HG02678 (cell line): ENCODE measurements around the gene OSBPL9.

Experiments
- ATAC-seq: cut with Tn5 transposase; IDR thresholded peaks from one replicate; pipeline ENCODE4 v1.9.1; 2021; ENCODE audit warnings: mild to moderate bottlenecking, moderate library complexity; ENCODE audit not compliant: unreplicated experiment

The OSBPL9 gene

GRCh38 chr1:51616903-51617708 lies at the start of gene OSBPL9:
OSBPL9 (plus strand) TSS chr1:51617092; CDS start chr1:51617111, 19 bp downstream.
- ATAC-seq, result peak; percentile 91

GRCh38 chr1:51567653-51568052 lies 49.2 kb upstream of the OSBPL9 start:
- ATAC-seq, result no peak

GRCh38 chr1:51568231-51568935 lies 48.5 kb upstream of the OSBPL9 start:
- no peak for ATAC-seq

GRCh38 chr1:51569284-51570062 lies 47.4 kb upstream of the OSBPL9 start:
- peak; percentile 84 for ATAC-seq

- ATAC-seq, result no peak
Observed at GRCh38 chr1:51570063-51570710, 46.7 kb upstream of the OSBPL9 start.

- no peak for ATAC-seq
Observed at GRCh38 chr1:51572365-51572764, 44.5 kb upstream of the OSBPL9 start.

GRCh38 chr1:51574796-51575195 lies 42.1 kb upstream of the OSBPL9 start:
- ATAC-seq, result no peak

- no peak for ATAC-seq
Observed at GRCh38 chr1:51575406-51576084, 41.3 kb upstream of the OSBPL9 start.

GRCh38 chr1:51576085-51576444 lies 40.8 kb upstream of the OSBPL9 start:
- no peak for ATAC-seq

- no peak for ATAC-seq
Observed at GRCh38 chr1:51576923-51577322, 40.0 kb upstream of the OSBPL9 start.

GRCh38 chr1:51578383-51579109 lies 38.3 kb upstream of the OSBPL9 start:
- peak; percentile 80 for ATAC-seq

GRCh38 chr1:51581238-51581637 lies 35.7 kb upstream of the OSBPL9 start:
- ATAC-seq, result no peak

- no peak for ATAC-seq
Observed at GRCh38 chr1:51583532-51583931, 33.4 kb upstream of the OSBPL9 start.

- no peak for ATAC-seq
Observed at GRCh38 chr1:51584021-51584420, 32.9 kb upstream of the OSBPL9 start.

GRCh38 chr1:51592711-51593110 lies 24.2 kb upstream of the OSBPL9 start:
- no peak for ATAC-seq

GRCh38 chr1:51594716-51595115 lies 22.2 kb upstream of the OSBPL9 start:
- ATAC-seq, result no peak

- no peak for ATAC-seq
Observed at GRCh38 chr1:51600529-51600928, 16.4 kb upstream of the OSBPL9 start.

GRCh38 chr1:51600965-51601364 lies 15.9 kb upstream of the OSBPL9 start:
- no peak for ATAC-seq

- ATAC-seq, result no peak
Observed at GRCh38 chr1:51605961-51606723, 10.8 kb upstream of the OSBPL9 start.
